Panc1 (cell line): ENCODE data around the gene PKP4. TPM values are rescaled to one million over a fixed set of nuclear protein-coding genes. Genes with fewer than 3 reads are reported as not detected.

ENCODE experiments used
- ATAC-seq: fragments of 200-7000 bp; cut with Tn5 transposase; 2 replicates; pipeline ENCODE4 v1.9.1; 2020; ENCODE audit warnings: mild to moderate bottlenecking, moderate library complexity
- BruUV-seq: library from RNA; stranded (reverse); fragments of 400-500 nt; replicated peaks from 2 replicates; lab custom pipeline; 2021; lab: Mats Ljungman, UMichigan
- CTCF ChIA-PET: fragments of 300-600 bp; sonication (Branson Sonifier 250); formaldehyde crosslinking; loops from one replicate; lab custom pipeline; 2022; ENCODE audit warnings: antibody characterized with exemption; lab: Charles Lee
- POLR2A ChIA-PET: fragments of 300-600 bp; sonication (Branson Sonifier 250); formaldehyde crosslinking; loops from one replicate; lab custom pipeline; 2022; ENCODE audit warnings: antibody characterized with exemption; lab: Charles Lee
- DNase-seq: peaks from one replicate; pipeline ENCODE4 v3.0.0-alpha.2; 2010; ENCODE audit warnings: low read depth, low spot score
- H3K27ac ChIP-seq: 2 replicates; pipeline ENCODE4 v1.5.1; 2011; ENCODE audit warnings: mild to moderate bottlenecking, low read length, inconsistent platforms
- H3K27me3 ChIP-seq: fragments of 200-500 bp; sonication (Bioruptor generic); 2 replicates; pipeline ENCODE4 v1.6.0; 2014; ENCODE audit warnings: low read length, inconsistent platforms; ENCODE audit not compliant: control insufficient read depth, insufficient read depth
- H3K36me3 ChIP-seq: fragments of 200-500 bp; sonication (Bioruptor generic); 2 replicates; pipeline ENCODE4 v1.5.1; 2014; ENCODE audit warnings: inconsistent platforms, mild to moderate bottlenecking, low read length, moderate library complexity; ENCODE audit not compliant: control insufficient read depth, insufficient read depth
- H3K4me1 ChIP-seq: 2 replicates; pipeline ENCODE4 v1.5.1; 2011; ENCODE audit warnings: inconsistent platforms, mild to moderate bottlenecking, low read length, moderate library complexity; ENCODE audit not compliant: control insufficient read depth, insufficient read depth
- H3K4me3 ChIP-seq, 2 experiments: 2 replicates each; pipeline ENCODE4 v1.5.1; 2011 to 2012; ENCODE audit warnings: low read depth in 2 of 2, low read length in 2 of 2, mild to moderate bottlenecking in 2 of 2, inconsistent platforms in 1 of 2, moderate library complexity in 1 of 2
- H3K9me3 ChIP-seq: fragments of 200-500 bp; sonication (Bioruptor generic); 2 replicates; pipeline ENCODE4 v1.5.1; 2014; ENCODE audit warnings: low read depth, mild to moderate bottlenecking, inconsistent platforms, low read length, moderate library complexity; ENCODE audit not compliant: control insufficient read depth, insufficient read depth
- CTCF ChIP-seq: fragments of 450-650 bp; IDR thresholded peaks from 2 replicates; pipeline ENCODE4 v1.5.1; 2017; ENCODE audit warnings: mild to moderate bottlenecking
- POLR2AphosphoS5 ChIP-seq: IDR thresholded peaks from 2 replicates; pipeline ENCODE4 v1.6.1; 2012; ENCODE audit warnings: mild to moderate bottlenecking, low read depth, low read length, moderate library complexity
- REST ChIP-seq, 2 experiments: IDR thresholded peaks; 2 replicates each; pipeline ENCODE4 v1.6.1; 2011 to 2012; ENCODE audit warnings: low read depth in 2 of 2, control low read depth in 1 of 2, low read length in 1 of 2, mild to moderate bottlenecking in 1 of 2, moderate library complexity in 1 of 2; ENCODE audit not compliant: insufficient read depth in 1 of 2
- SIN3A ChIP-seq: IDR thresholded peaks from 2 replicates; pipeline ENCODE4 v1.6.1; 2012; ENCODE audit warnings: low read depth, mild to moderate bottlenecking, low read length, moderate library complexity, borderline replicate concordance; ENCODE audit not compliant: insufficient read depth
- TCF7L2 ChIP-seq: IDR thresholded peaks from 2 replicates; pipeline ENCODE4 v1.6.1; 2011; ENCODE audit warnings: mild to moderate bottlenecking, low read depth, low read length, inconsistent platforms
- in situ Hi-C: cut with HindIII; loops from 2 replicates; pipeline ENCODE4 v1.10.0; 2016; ENCODE audit warnings: low sequenced_read_pairs, low pct_unique_long_range_greater_than_20kb
- intact Hi-C: fragments of 100-400 bp; cut with micrococcal nuclease; formaldehyde crosslinking; loops from one replicate; pipeline ENCODE4 v1.10.0; 2022; ENCODE audit not compliant: unreplicated experiment
- total RNA-seq: library from RNA; stranded (reverse); gene quantifications from one replicate; pipeline ENCODE4 v1.2.1, GENCODE V29; 2021; ENCODE audit not compliant: unreplicated experiment

Gene PKP4
- total RNA-seq, 1 experiment from 2014 or later: 81.7 TPM

- in situ Hi-C loops: no loop called here
- TF ChIP-seq TCF7L2 (no peak), POLR2AphosphoS5 (no peak), CTCF (no peak), SIN3A (no peak), REST (IDR thresholded peaks at IDR 0.05; ENCODE audit: insufficient read depth in 1 of 2, low read depth in 2 of 2, low read length in 1 of 2) (no peak)
- intact Hi-C loops: no loop called here
- ATAC-seq (no peak), DNase-seq (no peak)
- no peak overlapping the region for H3K4me3 ChIP-seq
- no peaks in the 10 kb centered on the region for H3K36me3 ChIP-seq
- H3K4me1 ChIP-seq: peaks cover 3% of the 10 kb centered on the region; the same call in 1 of the 2 replicates
- no peaks in the 10 kb centered on the region for H3K9me3 ChIP-seq
- no peaks in the 10 kb centered on the region for H3K27me3 ChIP-seq
- CTCF ChIA-PET: no interaction called here
- POLR2A ChIA-PET: no interaction called here
- no TSS peak for BruUV-seq
- no peak overlapping the region for H3K27ac ChIP-seq
These were observed 24.4 kb downstream of the PKP4 start for GRCh38 chr2:158481116-158481515.

- H3K27me3 ChIP-seq: no peaks in the 10 kb centered on the region
- no peaks in the 10 kb centered on the region for H3K36me3 ChIP-seq
- H3K4me1 ChIP-seq: peaks cover 11% of the 10 kb centered on the region
- TF ChIP-seq SIN3A (no peak), REST (IDR thresholded peaks at IDR 0.05; ENCODE audit: insufficient read depth in 1 of 2, low read depth in 2 of 2, low read length in 1 of 2) (no peak), POLR2AphosphoS5 (no peak), CTCF (no peak), TCF7L2 (no peak)
- in situ Hi-C loops (no loop called here), intact Hi-C loops (no loop called here)
- ChIA-PET CTCF (no interaction called here), POLR2A (no interaction called here)
- no peaks in the 10 kb centered on the region for H3K9me3 ChIP-seq
- DNase-seq (no peak), ATAC-seq (no peak)
- H3K27ac ChIP-seq: no peak overlapping the region
- no TSS peak for BruUV-seq
- H3K4me3 ChIP-seq: no peak overlapping the region
These were observed 25.8 kb downstream of the PKP4 start for GRCh38 chr2:158482594-158482993.
